EH (cell line): Measurements from ENCODE around the gene PRKN.

Experiments used
- DNase-seq: peaks from one replicate; pipeline ENCODE4 v3.0.0-alpha.2; 2015; ENCODE audit warnings: low read depth

PRKN gene

GRCh38 chr6:161412795-161413194, 1314.8 kb downstream of the PRKN start:
- DNase-seq, result no peak

DNA sequence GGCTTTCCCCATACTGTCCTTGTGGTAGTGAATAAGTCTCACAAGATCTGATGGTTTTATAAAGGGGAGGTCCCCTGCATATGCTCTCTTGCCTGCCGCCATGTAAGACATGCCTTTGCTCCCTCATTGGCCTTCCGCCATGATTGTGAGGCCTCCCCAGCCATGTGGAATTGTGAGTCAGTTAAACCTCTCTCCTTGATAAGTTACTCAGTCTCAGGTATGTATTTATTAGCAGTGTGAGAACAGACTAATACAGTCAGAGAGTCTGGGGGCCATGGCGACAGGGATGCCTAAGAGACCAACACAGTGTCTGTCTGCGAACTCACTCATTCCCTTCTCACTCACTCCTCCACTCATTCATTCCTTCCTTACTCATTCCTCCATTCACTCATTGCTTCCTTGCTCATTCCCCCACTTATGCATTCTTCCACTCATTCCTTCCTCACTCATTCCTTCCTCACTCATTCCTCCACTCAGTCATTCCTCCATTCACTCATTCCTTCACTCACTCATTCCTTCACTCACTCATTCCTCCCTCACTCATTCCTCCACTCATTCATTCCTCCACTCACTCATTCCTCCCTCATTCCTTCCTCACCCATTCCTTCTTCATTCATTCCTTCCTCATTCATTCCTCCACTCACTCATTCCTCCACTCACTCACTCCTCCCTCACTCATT, 1316.2 kb downstream of the PRKN start:
- no peak for DNase-seq

GRCh38 chr6:161410736-161411135, 1316.8 kb downstream of the PRKN start:
- DNase-seq, result no peak

DNA sequence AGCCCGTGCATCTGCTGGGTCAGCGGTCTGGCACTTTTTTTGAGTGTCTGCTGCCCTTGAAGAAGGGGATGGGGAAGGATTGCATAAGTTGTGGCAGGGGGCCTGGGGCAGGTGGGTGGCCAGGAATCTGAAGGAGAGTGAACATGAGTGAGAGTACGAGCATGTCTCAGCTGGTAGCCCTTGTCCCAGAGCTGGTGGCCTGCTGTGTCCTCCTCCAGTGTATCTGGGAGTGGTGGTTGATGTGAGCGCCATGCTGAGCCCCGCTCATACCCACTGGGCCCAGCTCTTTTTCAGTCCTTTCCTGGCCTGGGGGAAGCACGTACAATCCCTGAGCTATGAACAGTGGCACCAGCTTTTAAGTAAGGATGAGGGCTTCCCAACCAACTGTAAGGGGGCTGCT, 1317.5 kb downstream of the PRKN start:
- DNase-seq, result no peak

- DNase-seq, result no peak
Measured at GRCh38 chr6:161409353-161409752, 1318.2 kb downstream of the PRKN start.

GRCh38 chr6:161408041-161408440, 1319.5 kb downstream of the PRKN start:
- no peak for DNase-seq

DNA sequence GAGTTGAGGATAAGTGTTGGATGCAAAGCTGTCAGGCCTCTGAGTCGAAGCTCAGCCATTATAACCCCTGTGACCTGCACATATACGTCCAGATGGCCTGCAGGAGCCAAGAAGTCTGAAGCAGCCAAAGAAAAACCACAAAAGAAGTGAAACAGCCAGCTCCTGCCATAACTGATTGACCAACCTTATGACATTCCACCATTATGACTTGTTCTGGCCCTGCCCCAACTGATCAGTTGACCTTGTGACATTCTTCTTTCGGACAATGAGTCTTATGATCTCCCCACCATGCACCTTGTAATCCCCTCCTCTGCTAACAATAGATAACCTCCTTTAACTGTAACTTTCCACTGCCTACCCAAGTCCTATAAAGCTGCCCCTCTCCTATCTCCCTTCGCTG, 1320.0 kb downstream of the PRKN start:
- peak; percentile 35 for DNase-seq

- DNase-seq, result no peak
Measured at GRCh38 chr6:161407115-161407514, 1320.5 kb downstream of the PRKN start.

DNA sequence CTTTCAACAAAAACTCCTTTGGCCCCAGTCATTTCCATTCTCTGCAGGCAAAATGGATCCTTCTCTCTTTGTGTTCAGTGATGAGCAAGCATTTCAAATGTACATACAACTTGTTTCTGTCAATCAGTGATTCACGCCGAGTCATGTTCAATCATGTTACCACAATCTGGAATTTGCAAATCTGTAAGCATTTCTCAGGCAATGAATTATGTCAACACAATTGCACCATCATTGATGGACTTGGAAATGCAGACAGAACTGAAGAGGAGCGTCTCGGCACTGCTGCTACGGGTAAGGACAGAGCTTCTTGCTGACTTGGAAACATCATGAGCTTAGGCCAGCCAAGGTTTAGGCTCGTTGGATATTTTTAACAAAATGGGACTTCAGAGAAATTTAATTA, 1320.9 kb downstream of the PRKN start:
- DNase-seq, result peak; percentile 61

- no peak for DNase-seq
Measured at GRCh38 chr6:161405418-161405817, 1322.1 kb downstream of the PRKN start.

GRCh38 chr6:161403717-161404116, 1323.8 kb downstream of the PRKN start:
- DNase-seq, result no peak

DNA sequence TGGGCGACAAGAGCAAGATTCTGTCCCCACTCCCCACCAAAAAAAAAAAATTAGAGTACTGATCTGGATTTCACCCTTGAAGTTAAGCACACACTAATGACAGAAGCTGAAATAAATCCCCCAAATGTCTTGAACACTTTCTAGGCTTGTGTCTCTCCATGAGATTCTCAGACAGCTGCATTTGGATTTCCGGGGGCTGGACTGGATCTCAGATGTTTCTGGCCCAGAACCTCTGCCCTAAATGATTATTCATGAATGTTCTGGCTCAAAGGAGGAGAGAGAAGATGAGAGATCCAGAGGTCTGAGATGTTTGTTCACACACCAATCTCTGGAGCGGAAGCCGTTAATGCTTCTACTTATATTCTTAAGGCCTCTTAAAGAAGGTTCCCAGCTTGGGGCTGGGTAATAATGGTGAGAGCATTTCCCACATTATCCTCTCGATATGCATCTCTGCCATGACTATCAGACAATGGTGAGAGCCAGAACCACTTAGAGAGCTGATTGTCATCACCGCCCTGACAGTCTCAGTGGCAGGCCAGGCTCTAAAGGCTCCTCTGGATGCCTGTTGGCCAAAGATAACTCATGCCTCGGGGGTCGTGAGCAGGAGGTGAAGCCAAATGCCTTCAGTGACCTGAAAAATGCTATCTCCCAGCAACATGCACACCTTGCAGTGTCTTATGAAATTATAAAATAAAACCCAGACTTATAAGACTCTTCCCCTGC, 1325.8 kb downstream of the PRKN start:
- no peak for DNase-seq

- DNase-seq, result no peak
Measured at GRCh38 chr6:161400671-161401070, 1326.9 kb downstream of the PRKN start.

DNA sequence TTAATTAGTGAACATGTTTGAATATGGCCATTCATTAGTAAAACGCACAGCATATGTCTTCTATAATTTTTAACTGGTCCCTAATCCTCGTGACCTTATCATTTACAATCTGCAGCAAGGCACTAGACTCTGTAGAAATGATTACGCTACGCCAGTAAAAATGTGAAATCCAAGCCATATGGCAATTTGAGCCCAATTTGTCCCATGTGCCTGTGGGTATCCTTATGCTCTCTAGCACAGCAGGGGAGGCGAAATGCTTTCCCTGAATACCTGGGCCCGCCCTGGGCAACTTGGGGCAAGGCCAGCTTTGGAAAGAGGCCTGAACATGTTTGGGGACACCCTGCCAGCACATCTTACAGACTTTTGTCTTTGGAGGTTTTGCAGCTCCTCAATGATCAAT, 1331.0 kb downstream of the PRKN start:
- DNase-seq, result no peak

GRCh38 chr6:161395716-161396231, 1331.8 kb downstream of the PRKN start:
- no peak for DNase-seq

GRCh38 chr6:161394437-161394836, 1333.1 kb downstream of the PRKN start:
- DNase-seq, result no peak

GRCh38 chr6:161393839-161394364, 1333.7 kb downstream of the PRKN start:
- peak; percentile 87 for DNase-seq

- DNase-seq, result no peak
Measured at GRCh38 chr6:161393292-161393691, 1334.3 kb downstream of the PRKN start.

DNA sequence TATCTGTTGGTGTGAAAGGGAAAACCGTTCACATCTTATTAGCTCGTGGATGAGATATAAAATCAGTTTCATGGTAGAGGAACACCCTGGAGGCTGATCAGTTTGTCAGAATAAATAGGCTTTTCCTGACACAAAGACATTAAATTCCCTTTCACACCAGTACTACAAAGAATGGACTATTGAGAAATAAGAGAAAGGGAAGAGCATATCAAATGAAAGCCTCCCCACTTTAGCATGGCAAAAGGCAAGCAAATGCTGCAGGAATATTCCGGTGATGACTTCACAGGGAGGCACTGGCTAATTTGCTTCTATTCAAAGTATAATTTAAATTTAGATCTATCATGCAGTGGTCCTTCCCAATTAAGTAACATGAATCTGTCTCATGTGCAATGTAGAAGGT, 1337.8 kb downstream of the PRKN start:
- no peak for DNase-seq

DNA sequence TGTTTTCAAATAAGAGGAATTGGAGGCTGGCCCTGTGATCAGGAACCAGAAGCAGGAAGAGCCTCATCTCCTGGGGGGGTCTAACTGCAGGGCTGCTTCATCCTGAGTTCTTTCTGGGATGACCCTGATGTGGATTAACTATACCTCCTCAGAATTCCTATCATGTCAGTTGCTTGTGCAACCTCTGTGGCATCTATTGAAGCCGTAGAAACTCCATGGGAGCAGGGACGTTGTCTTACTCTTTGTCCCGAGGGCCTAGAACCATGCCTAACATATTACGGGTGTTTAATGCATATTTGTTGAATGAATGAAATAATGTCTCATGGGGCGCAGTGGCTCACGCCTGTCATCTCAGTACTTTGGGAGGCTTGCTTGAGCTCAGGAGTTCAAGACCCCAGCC, 1343.6 kb downstream of the PRKN start:
- DNase-seq, result no peak

- DNase-seq, result no peak
Measured at GRCh38 chr6:161379834-161380582, 1347.6 kb downstream of the PRKN start.

GRCh38 chr6:161378115-161378514, 1349.5 kb downstream of the PRKN start:
- no peak for DNase-seq

DNA sequence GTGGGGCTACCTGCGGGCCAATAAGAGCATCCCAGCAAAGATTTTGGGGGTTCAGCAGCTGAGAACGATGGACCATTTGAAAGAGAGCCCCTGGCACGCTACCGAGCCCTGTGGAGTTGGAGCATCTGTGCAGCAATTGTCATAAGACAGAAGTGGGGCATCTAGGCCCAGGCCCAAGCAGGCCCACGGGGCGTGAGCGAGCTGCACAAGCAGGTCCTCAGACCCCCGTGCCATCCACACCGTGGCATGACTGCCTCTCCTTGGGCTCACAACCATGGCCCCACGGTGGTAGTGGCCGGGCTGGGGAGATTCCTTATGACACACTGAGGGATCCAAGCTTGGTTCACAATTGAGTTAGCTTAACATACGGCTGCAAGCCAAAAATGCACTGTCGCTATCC, 1350.5 kb downstream of the PRKN start:
- DNase-seq, result no peak
